ENCODE results near the gene CEP162. TPM values are rescaled to one million over a fixed set of nuclear protein-coding genes. Genes with fewer than 3 reads are reported as not detected.
"Not testable (repeated sequence)": the region's sequence is repeated elsewhere in the genome, so short reads cannot be mapped to it uniquely, and the experiment has no call there.

Gene CEP162
- total and polyA plus RNA-seq, 2 donors (not counting 1 experiment from before 2014, with no cell fraction given), result 1.8 to 13.4 TPM

GRCh38 chr6:84191802-84192201 is 35.6 kb downstream of the CEP162 start:
- no peak overlapping the region for H3K4me3 ChIP-seq (ENCODE audit: control extremely low read depth in 1 of 5, extremely low read depth in 1 of 5, insufficient read depth in 1 of 5, low read depth in 2 of 5, low read length in 4 of 5)
- peaks cover 13 to 24% of the 10 kb centered on the region in 2 experiments for H3K36me3 ChIP-seq (replicated peaks in 1 of 2; ENCODE audit: control extremely low read depth in 1 of 2, control insufficient read depth in 1 of 2, extremely low read depth in 1 of 2, insufficient read depth in 2 of 2, low read length in 1 of 2)
- H3K79me2 ChIP-seq (ENCODE audit: control insufficient read depth, insufficient read depth, low read length), result no peaks in the 10 kb centered on the region
- Mint-ChIP-seq H3K27ac (no peak overlapping the region), H3K4me1 (no peaks in the 10 kb centered on the region), H3K4me3 (no peak overlapping the region), H3K27me3 (no peaks in the 10 kb centered on the region), H3K9me3 (ENCODE audit: insufficient read depth) (no peaks in the 10 kb centered on the region)
- H3K4me2 ChIP-seq (replicated peaks; ENCODE audit: low read depth, low read length, poor library complexity, severe bottlenecking), result no peak overlapping the region
- H3K27me3 ChIP-seq (replicated peaks in 1 of 4; ENCODE audit: control extremely low read depth in 1 of 4, control insufficient read depth in 3 of 4, insufficient read depth in 4 of 4, low read length in 3 of 4), result no peaks in the 10 kb centered on the region
- ChIA-PET POLR2A (no interaction called here), CTCF (no interaction called here)
- ATAC-seq (ENCODE audit: low read depth) (no peak), DNase-seq (no peak)
- H3K27ac ChIP-seq (ENCODE audit: low read length in 2 of 2), result no peak overlapping the region
- TF ChIP-seq EZH2 (IDR thresholded peaks at IDR 0.05; ENCODE audit: borderline replicate concordance, insufficient read depth, low read depth, low read length, poor library complexity, severe bottlenecking) (no peak), CTCF (IDR thresholded peaks at IDR 0.05) (no peak)
- H3K9me3 ChIP-seq (ENCODE audit: control extremely low read depth in 1 of 3, control insufficient read depth in 2 of 3, insufficient read depth in 1 of 3, low read length in 2 of 3), result no peaks in the 10 kb centered on the region
- no peaks in the 10 kb centered on the region for H4K20me1 ChIP-seq (ENCODE audit: control insufficient read depth, insufficient read depth, low read length, poor library complexity, severe bottlenecking)
- no peaks in the 10 kb centered on the region for H3K4me1 ChIP-seq (ENCODE audit: control insufficient read depth in 2 of 2, insufficient read depth in 2 of 2, low read length in 2 of 2)
- H2AFZ ChIP-seq (ENCODE audit: insufficient read depth, low read depth, low read length, poor library complexity, severe bottlenecking), result no peak overlapping the region
- intact Hi-C loops (cut with micrococcal nuclease), result no loop called here
- no peak overlapping the region for H3K9ac ChIP-seq (ENCODE audit: low read length)
- WGBS (ENCODE audit: insufficient coverage), result no CpG with 5 or more reads among the region's 2 CpGs

- CTCF ChIA-PET, result not testable (repeated sequence)
Observed at GRCh38 chr6:84189356-84189755, 38.1 kb downstream of the CEP162 start.

More at GRCh38 chr6:84189356-84189755, 38.1 kb downstream of the CEP162 start:
- H4K20me1 ChIP-seq (ENCODE audit: control insufficient read depth, insufficient read depth, low read length, poor library complexity, severe bottlenecking); H3K79me2 ChIP-seq (ENCODE audit: control insufficient read depth, insufficient read depth, low read length); H3K4me1 ChIP-seq (ENCODE audit: control insufficient read depth in 2 of 2, insufficient read depth in 2 of 2, low read length in 2 of 2); H3K27me3 ChIP-seq (replicated peaks in 1 of 4; ENCODE audit: control extremely low read depth in 1 of 4, control insufficient read depth in 3 of 4, insufficient read depth in 4 of 4, low read length in 3 of 4); H3K4me1 Mint-ChIP-seq; H3K27me3 Mint-ChIP-seq; H2AFZ ChIP-seq (ENCODE audit: insufficient read depth, low read depth, low read length, poor library complexity, severe bottlenecking); H3K4me3 Mint-ChIP-seq; H3K9me3 Mint-ChIP-seq (ENCODE audit: insufficient read depth); ATAC-seq (ENCODE audit: low read depth); H3K27ac ChIP-seq (ENCODE audit: low read length in 2 of 2); H3K27ac Mint-ChIP-seq; H3K9me3 ChIP-seq (ENCODE audit: control extremely low read depth in 1 of 3, control insufficient read depth in 2 of 3, insufficient read depth in 1 of 3, low read length in 2 of 3); intact Hi-C loops (cut with micrococcal nuclease); POLR2A ChIA-PET; H3K4me2 ChIP-seq (replicated peaks; ENCODE audit: low read depth, low read length, poor library complexity, severe bottlenecking); H3K9ac ChIP-seq (ENCODE audit: low read length); H3K4me3 ChIP-seq (ENCODE audit: control extremely low read depth in 1 of 5, extremely low read depth in 1 of 5, insufficient read depth in 1 of 5, low read depth in 2 of 5, low read length in 4 of 5); DNase-seq: not testable (repeated sequence)
- H3K36me3 ChIP-seq (replicated peaks in 1 of 2; ENCODE audit: control extremely low read depth in 1 of 2, control insufficient read depth in 1 of 2, extremely low read depth in 1 of 2, insufficient read depth in 2 of 2, low read length in 1 of 2), result peaks cover 9 to 27% of the 10 kb centered on the region in 2 experiments
- WGBS (ENCODE audit: insufficient coverage), result no CpG with 5 or more reads among the region's 25 CpGs
